Mesendoderm (in vitro differentiated cells): ENCODE data around the gene PSMD6.

Experiments used
- DNase-seq: peaks from one replicate; pipeline ENCODE4 v3.0.0; 2013
- H2AK5ac ChIP-seq: 2 replicates; pipeline ENCODE4 v1.6.1; 2013; ENCODE audit warnings: low read length, inconsistent platforms
- H2BK120ac ChIP-seq: 2 replicates; pipeline ENCODE4 v1.6.1; 2013; ENCODE audit warnings: low read depth, mild to moderate bottlenecking, low read length, moderate library complexity, mixed read lengths
- H2BK15ac ChIP-seq: replicated peaks from 2 replicates; pipeline ENCODE4 v1.6.1; 2013; ENCODE audit warnings: low read depth, mild to moderate bottlenecking, moderate library complexity
- H2BK5ac ChIP-seq: 2 replicates; pipeline ENCODE4 v1.6.1; 2013; ENCODE audit warnings: low read length, inconsistent platforms
- H3K18ac ChIP-seq: 2 replicates; pipeline ENCODE4 v1.6.1; 2013; ENCODE audit warnings: mild to moderate bottlenecking, low read length, mixed read lengths
- H3K23ac ChIP-seq: one replicate; pipeline ENCODE4 v1.6.1; 2013; ENCODE audit warnings: low read length
- H3K27ac ChIP-seq: 2 replicates; pipeline ENCODE4 v1.5.1; 2013; ENCODE audit warnings: low read depth, mild to moderate bottlenecking, inconsistent platforms, low read length, moderate library complexity
- H3K27me3 ChIP-seq: 2 replicates; pipeline ENCODE4 v1.6.1; 2013; ENCODE audit warnings: low read length, control low read depth, mild to moderate bottlenecking, inconsistent platforms; ENCODE audit not compliant: insufficient read depth, poor library complexity
- H3K36me3 ChIP-seq: 2 replicates; pipeline ENCODE4 v1.6.1; 2013; ENCODE audit warnings: low read length, inconsistent platforms; ENCODE audit not compliant: control insufficient read depth, insufficient read depth
- H3K4ac ChIP-seq: one replicate; pipeline ENCODE4 v1.6.1; 2013; ENCODE audit warnings: low read depth, mild to moderate bottlenecking, low read length, moderate library complexity
- H3K4me1 ChIP-seq: 2 replicates; pipeline ENCODE4 v1.6.1; 2013; ENCODE audit warnings: low read depth, low read length, inconsistent platforms; ENCODE audit not compliant: control insufficient read depth
- H3K4me2 ChIP-seq: 2 replicates; pipeline ENCODE4 v1.6.1; 2013; ENCODE audit warnings: low read length
- H3K4me3 ChIP-seq: 2 replicates; pipeline ENCODE4 v1.5.1; 2013; ENCODE audit warnings: mild to moderate bottlenecking, low read length
- H3K56ac ChIP-seq: one replicate; pipeline ENCODE4 v1.6.1; 2013; ENCODE audit warnings: low read length
- H3K79me1 ChIP-seq: 2 replicates; pipeline ENCODE4 v1.6.1; 2013; ENCODE audit warnings: low read length, inconsistent platforms
- H3K79me2 ChIP-seq: 2 replicates; pipeline ENCODE4 v1.6.1; 2013; ENCODE audit warnings: mild to moderate bottlenecking, low read length; ENCODE audit not compliant: control insufficient read depth, insufficient read depth
- H3K9ac ChIP-seq: 2 replicates; pipeline ENCODE4 v1.6.1; 2013; ENCODE audit warnings: low read length, inconsistent platforms
- H4K5ac ChIP-seq: one replicate; pipeline ENCODE4 v1.6.1; 2013; ENCODE audit warnings: low read length
- H4K8ac ChIP-seq: one replicate; pipeline ENCODE4 v1.6.1; 2013; ENCODE audit warnings: low read depth, mild to moderate bottlenecking, control low read depth, low read length, moderate library complexity
- WGBS: extraction: QIAGEN DNeasy Blood & Tissue Kit; methylation state at CpG from one replicate; pipeline ENCODE4 v1.1.7; 2013; ENCODE audit warnings: low lambda C conversion rate, missing lambda C conversion rate; ENCODE audit not compliant: insufficient coverage; ENCODE audit errors: extremely low coverage; 5-methylcytosine and 5-hydroxymethylcytosine counted together

Gene PSMD6

GRCh38 chr3:63975723-63976122 is 47.6 kb downstream of the PSMD6 start:
- no peak overlapping the region for H3K4me2 ChIP-seq
- no peak overlapping the region for H2BK5ac ChIP-seq
- H3K23ac ChIP-seq: no peak overlapping the region
- H3K79me2 ChIP-seq: peaks cover 11% of the 10 kb centered on the region
- no peak overlapping the region for H4K5ac ChIP-seq
- no peak overlapping the region for H3K9ac ChIP-seq
- H3K4ac ChIP-seq: no peak overlapping the region
- no peak overlapping the region for H3K27ac ChIP-seq
- H3K4me3 ChIP-seq: no peak overlapping the region
- peaks cover 14% of the 10 kb centered on the region for H3K4me1 ChIP-seq
- H2BK120ac ChIP-seq: no peak overlapping the region
- H4K8ac ChIP-seq: no peak overlapping the region
- no peak overlapping the region for H3K18ac ChIP-seq
- H2BK15ac ChIP-seq: no peak overlapping the region
- no peak overlapping the region for H2AK5ac ChIP-seq
- no peaks in the 10 kb centered on the region for H3K36me3 ChIP-seq
- WGBS: no CpG with 5 or more reads among the region's 3 CpGs
- H3K27me3 ChIP-seq: no peaks in the 10 kb centered on the region
- H3K56ac ChIP-seq: no peak overlapping the region
- H3K79me1 ChIP-seq: peaks cover 25% of the 10 kb centered on the region
- DNase-seq: no peak

DNA sequence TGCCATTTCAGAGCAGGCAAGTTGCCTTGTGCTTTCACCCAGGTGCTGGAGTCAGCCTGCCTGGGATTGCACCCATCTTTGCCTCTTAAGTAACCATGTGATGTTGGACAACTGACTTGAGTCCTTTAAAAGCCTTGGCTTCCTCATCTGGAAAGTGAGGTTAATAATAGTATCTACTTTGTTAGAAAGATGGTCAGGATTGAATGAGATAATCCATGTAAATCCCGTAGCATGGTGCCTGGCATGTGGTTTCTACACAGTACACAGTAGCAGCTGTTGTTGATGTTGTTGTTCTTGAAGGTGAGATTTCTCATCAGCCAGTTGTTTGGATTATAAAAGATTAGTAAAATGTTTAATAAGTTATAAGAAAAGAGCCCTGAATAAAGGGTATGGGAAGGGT is 48.8 kb downstream of the PSMD6 start:
- DNase-seq: no peak
- H3K79me1 ChIP-seq: peaks cover 25% of the 10 kb centered on the region
- H3K56ac ChIP-seq: no peak overlapping the region
- H3K4me3 ChIP-seq: no peak overlapping the region
- no peak overlapping the region for H2AK5ac ChIP-seq
- no peaks in the 10 kb centered on the region for H3K27me3 ChIP-seq
- peaks cover 11% of the 10 kb centered on the region for H3K79me2 ChIP-seq
- H3K9ac ChIP-seq: no peak overlapping the region
- H3K4me2 ChIP-seq: no peak overlapping the region
- no peak overlapping the region for H3K27ac ChIP-seq
- WGBS: no CpG with 5 or more reads among the region's 1 CpG
- H3K36me3 ChIP-seq: no peaks in the 10 kb centered on the region
- H4K8ac ChIP-seq: no peak overlapping the region
- no peak overlapping the region for H4K5ac ChIP-seq
- no peak overlapping the region for H2BK120ac ChIP-seq
- no peak overlapping the region for H3K23ac ChIP-seq
- peaks cover 20% of the 10 kb centered on the region for H3K4me1 ChIP-seq
- no peak overlapping the region for H2BK15ac ChIP-seq
- no peak overlapping the region for H3K4ac ChIP-seq
- H3K18ac ChIP-seq: no peak overlapping the region
- no peak overlapping the region for H2BK5ac ChIP-seq

DNA sequence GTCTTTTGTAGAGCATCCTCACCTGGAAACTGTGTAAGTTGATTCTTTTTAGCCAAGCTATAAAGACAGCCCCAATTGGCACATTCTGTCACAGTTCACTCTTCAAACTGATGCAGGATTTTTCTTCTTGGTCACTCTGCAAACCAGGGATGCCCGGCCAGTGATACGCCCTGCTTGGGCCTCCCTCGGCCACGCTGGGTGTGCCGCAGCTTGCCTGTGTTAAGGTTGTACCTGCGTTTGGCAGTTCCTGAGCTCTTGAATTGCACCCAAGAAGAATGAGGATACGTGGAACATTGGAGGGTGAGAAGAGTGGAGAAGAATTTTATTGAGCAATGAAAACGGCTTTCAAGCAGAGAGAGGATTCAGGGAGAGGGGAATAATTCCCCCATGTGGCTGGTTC is 49.9 kb downstream of the PSMD6 start:
- Histone ChIP-seq H2BK5ac (no peak overlapping the region), H3K27me3 (no peaks in the 10 kb centered on the region), H2BK15ac (no peak overlapping the region), H3K23ac (no peak overlapping the region), H3K27ac (no peak overlapping the region), H3K18ac (no peak overlapping the region), H3K4me3 (no peak overlapping the region), H3K79me1 (peaks cover 25% of the 10 kb centered on the region), H3K36me3 (no peaks in the 10 kb centered on the region), H3K4ac (no peak overlapping the region), H2AK5ac (no peak overlapping the region), H3K9ac (no peak overlapping the region), H4K5ac (no peak overlapping the region), H3K79me2 (peaks cover 13% of the 10 kb centered on the region), H4K8ac (no peak overlapping the region), H3K56ac (no peak overlapping the region), H2BK120ac (no peak overlapping the region), H3K4me2 (no peak overlapping the region), H3K4me1 (peaks cover 22% of the 10 kb centered on the region)
- DNase-seq: no peak
- no CpG with 5 or more reads among the region's 8 CpGs for WGBS

- Histone ChIP-seq H3K27me3 (no peaks in the 10 kb centered on the region), H3K79me1 (peaks cover 23% of the 10 kb centered on the region), H3K56ac (no peak overlapping the region), H2AK5ac (no peak overlapping the region), H4K5ac (no peak overlapping the region), H3K4me2 (no peak overlapping the region), H3K4me3 (no peak overlapping the region), H3K36me3 (no peaks in the 10 kb centered on the region), H3K18ac (no peak overlapping the region), H4K8ac (no peak overlapping the region), H3K4ac (no peak overlapping the region), H3K9ac (no peak overlapping the region), H3K4me1 (peaks cover 26% of the 10 kb centered on the region), H2BK120ac (no peak overlapping the region), H2BK15ac (no peak overlapping the region), H3K79me2 (peaks cover 13% of the 10 kb centered on the region), H2BK5ac (no peak overlapping the region), H3K27ac (no peak overlapping the region), H3K23ac (no peak overlapping the region)
- no CpG with 5 or more reads among the region's 4 CpGs for WGBS
- DNase-seq: no peak
These were observed 50.3 kb downstream of the PSMD6 start for GRCh38 chr3:63972987-63973386.

DNA sequence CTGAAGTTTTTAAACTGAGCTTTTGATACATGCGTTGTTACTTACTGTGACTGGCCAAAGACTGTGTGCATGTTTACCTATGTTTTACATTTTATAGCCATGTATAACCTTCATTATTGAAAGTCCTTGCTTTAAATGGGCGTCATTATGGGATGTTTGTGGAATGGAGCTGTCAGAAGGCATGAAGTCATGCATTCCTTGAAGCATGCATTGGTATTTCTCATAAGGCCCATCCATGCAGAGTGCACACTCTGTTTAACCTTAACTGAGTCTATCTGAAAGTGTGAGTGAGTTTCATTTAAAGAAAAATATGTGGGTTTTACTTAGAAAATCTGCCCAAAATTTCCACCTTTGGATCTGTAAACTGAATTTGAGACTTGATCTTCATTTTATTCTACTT is 51.1 kb downstream of the PSMD6 start:
- Histone ChIP-seq H3K18ac (no peak overlapping the region), H3K4ac (no peak overlapping the region), H3K27ac (no peak overlapping the region)

More for the DNA sequence above, 51.1 kb downstream of the PSMD6 start:
- H3K4me1 ChIP-seq: peaks cover 31% of the 10 kb centered on the region
- no peak overlapping the region for H3K9ac ChIP-seq
- no peak overlapping the region for H3K56ac ChIP-seq
- WGBS: no CpG with 5 or more reads among the region's 2 CpGs
- H3K79me1 ChIP-seq: peaks cover 25% of the 10 kb centered on the region
- no peak overlapping the region for H3K4me2 ChIP-seq
- no peak overlapping the region for H3K23ac ChIP-seq
- no peak overlapping the region for H3K4me3 ChIP-seq
- no peak overlapping the region for H2AK5ac ChIP-seq
- no peak overlapping the region for H4K5ac ChIP-seq
- no peak overlapping the region for H2BK120ac ChIP-seq
- no peak overlapping the region for H4K8ac ChIP-seq
- no peaks in the 10 kb centered on the region for H3K27me3 ChIP-seq
- no peak overlapping the region for H2BK5ac ChIP-seq
- H3K36me3 ChIP-seq: no peaks in the 10 kb centered on the region
- peaks cover 16% of the 10 kb centered on the region for H3K79me2 ChIP-seq
- no peak overlapping the region for H2BK15ac ChIP-seq
- DNase-seq: no peak
